Panc1 (cell line): ENCODE results near the gene NOX5. TPM values are rescaled to one million over a fixed set of nuclear protein-coding genes. Genes with fewer than 3 reads are reported as not detected.

Experiments used
- ATAC-seq: fragments of 200-7000 bp; cut with Tn5 transposase; 2 replicates; pipeline ENCODE4 v1.9.1; 2020; ENCODE audit warnings: mild to moderate bottlenecking, moderate library complexity
- BruUV-seq: library from RNA; stranded (reverse); fragments of 400-500 nt; replicated peaks from 2 replicates; lab custom pipeline; 2021; lab: Mats Ljungman, UMichigan
- CTCF ChIA-PET: fragments of 300-600 bp; sonication (Branson Sonifier 250); formaldehyde crosslinking; loops from one replicate; lab custom pipeline; 2022; ENCODE audit warnings: antibody characterized with exemption; lab: Charles Lee
- POLR2A ChIA-PET: fragments of 300-600 bp; sonication (Branson Sonifier 250); formaldehyde crosslinking; loops from one replicate; lab custom pipeline; 2022; ENCODE audit warnings: antibody characterized with exemption; lab: Charles Lee
- DNase-seq: peaks from one replicate; pipeline ENCODE4 v3.0.0-alpha.2; 2010; ENCODE audit warnings: low read depth, low spot score
- H3K27ac ChIP-seq: 2 replicates; pipeline ENCODE4 v1.5.1; 2011; ENCODE audit warnings: mild to moderate bottlenecking, low read length, inconsistent platforms
- H3K27me3 ChIP-seq: fragments of 200-500 bp; sonication (Bioruptor generic); 2 replicates; pipeline ENCODE4 v1.6.0; 2014; ENCODE audit warnings: low read length, inconsistent platforms; ENCODE audit not compliant: control insufficient read depth, insufficient read depth
- H3K36me3 ChIP-seq: fragments of 200-500 bp; sonication (Bioruptor generic); 2 replicates; pipeline ENCODE4 v1.5.1; 2014; ENCODE audit warnings: inconsistent platforms, mild to moderate bottlenecking, low read length, moderate library complexity; ENCODE audit not compliant: control insufficient read depth, insufficient read depth
- H3K4me1 ChIP-seq: 2 replicates; pipeline ENCODE4 v1.5.1; 2011; ENCODE audit warnings: inconsistent platforms, mild to moderate bottlenecking, low read length, moderate library complexity; ENCODE audit not compliant: control insufficient read depth, insufficient read depth
- H3K4me3 ChIP-seq, 2 experiments: 2 replicates each; pipeline ENCODE4 v1.5.1; 2011 to 2012; ENCODE audit warnings: low read depth in 2 of 2, low read length in 2 of 2, mild to moderate bottlenecking in 2 of 2, inconsistent platforms in 1 of 2, moderate library complexity in 1 of 2
- H3K9me3 ChIP-seq: fragments of 200-500 bp; sonication (Bioruptor generic); 2 replicates; pipeline ENCODE4 v1.5.1; 2014; ENCODE audit warnings: low read depth, mild to moderate bottlenecking, inconsistent platforms, low read length, moderate library complexity; ENCODE audit not compliant: control insufficient read depth, insufficient read depth
- POLR2AphosphoS5 ChIP-seq: IDR thresholded peaks from 2 replicates; pipeline ENCODE4 v1.6.1; 2012; ENCODE audit warnings: mild to moderate bottlenecking, low read depth, low read length, moderate library complexity
- SIN3A ChIP-seq: IDR thresholded peaks from 2 replicates; pipeline ENCODE4 v1.6.1; 2012; ENCODE audit warnings: low read depth, mild to moderate bottlenecking, low read length, moderate library complexity, borderline replicate concordance; ENCODE audit not compliant: insufficient read depth
- TCF7L2 ChIP-seq: IDR thresholded peaks from 2 replicates; pipeline ENCODE4 v1.6.1; 2011; ENCODE audit warnings: mild to moderate bottlenecking, low read depth, low read length, inconsistent platforms
- in situ Hi-C: cut with HindIII; loops from 2 replicates; pipeline ENCODE4 v1.10.0; 2016; ENCODE audit warnings: low sequenced_read_pairs, low pct_unique_long_range_greater_than_20kb
- intact Hi-C: fragments of 100-400 bp; cut with micrococcal nuclease; formaldehyde crosslinking; loops from one replicate; pipeline ENCODE4 v1.10.0; 2022; ENCODE audit not compliant: unreplicated experiment
- total RNA-seq: library from RNA; stranded (reverse); gene quantifications from one replicate; pipeline ENCODE4 v1.2.1, GENCODE V29; 2021; ENCODE audit not compliant: unreplicated experiment
- TF ChIP-seq, protein P1 (sequence below): fragments of 450-650 bp; IDR thresholded peaks from 2 replicates; pipeline ENCODE4 v1.5.1; 2017; ENCODE audit warnings: mild to moderate bottlenecking
- TF ChIP-seq, protein P2 (sequence below), 2 experiments: IDR thresholded peaks; 2 replicates each; pipeline ENCODE4 v1.6.1; 2011 to 2012; ENCODE audit warnings: low read depth in 2 of 2, control low read depth in 1 of 2, low read length in 1 of 2, mild to moderate bottlenecking in 1 of 2, moderate library complexity in 1 of 2; ENCODE audit not compliant: insufficient read depth in 1 of 2

The NOX5 gene
- total RNA-seq, 1 experiment from 2014 or later: 0.26 TPM

DNA sequence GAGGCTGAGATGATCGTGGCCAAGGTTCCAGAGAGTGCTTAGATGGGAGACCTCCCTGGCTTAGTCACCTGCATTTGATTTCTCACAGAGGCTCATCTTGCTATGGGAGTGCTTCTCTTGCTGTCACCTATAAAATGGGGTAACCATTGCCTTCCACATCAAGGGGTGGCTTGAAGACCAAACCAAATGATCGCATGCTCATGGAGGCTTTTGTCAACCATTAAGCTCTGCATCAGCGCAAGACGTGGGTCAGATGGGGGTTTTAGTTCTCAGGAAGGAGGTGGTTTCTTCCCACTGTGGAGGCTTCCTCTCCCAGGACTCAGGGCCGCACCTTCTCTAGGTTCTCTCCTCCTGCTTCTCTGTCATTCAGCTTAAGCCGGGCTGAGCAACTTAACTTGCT, 27.4 kb upstream of the NOX5 start:
- H3K9me3 ChIP-seq: no peaks in the 10 kb centered on the region
- no peak overlapping the region for H3K4me3 ChIP-seq
- ChIA-PET POLR2A (no interaction called here), CTCF (no interaction called here)
- H3K36me3 ChIP-seq: no peaks in the 10 kb centered on the region
- ATAC-seq (no peak), DNase-seq (no peak)
- no peak for TF ChIP-seq POLR2AphosphoS5
- no peak for TF ChIP-seq TCF7L2
- TF ChIP-seq, protein P1, sequence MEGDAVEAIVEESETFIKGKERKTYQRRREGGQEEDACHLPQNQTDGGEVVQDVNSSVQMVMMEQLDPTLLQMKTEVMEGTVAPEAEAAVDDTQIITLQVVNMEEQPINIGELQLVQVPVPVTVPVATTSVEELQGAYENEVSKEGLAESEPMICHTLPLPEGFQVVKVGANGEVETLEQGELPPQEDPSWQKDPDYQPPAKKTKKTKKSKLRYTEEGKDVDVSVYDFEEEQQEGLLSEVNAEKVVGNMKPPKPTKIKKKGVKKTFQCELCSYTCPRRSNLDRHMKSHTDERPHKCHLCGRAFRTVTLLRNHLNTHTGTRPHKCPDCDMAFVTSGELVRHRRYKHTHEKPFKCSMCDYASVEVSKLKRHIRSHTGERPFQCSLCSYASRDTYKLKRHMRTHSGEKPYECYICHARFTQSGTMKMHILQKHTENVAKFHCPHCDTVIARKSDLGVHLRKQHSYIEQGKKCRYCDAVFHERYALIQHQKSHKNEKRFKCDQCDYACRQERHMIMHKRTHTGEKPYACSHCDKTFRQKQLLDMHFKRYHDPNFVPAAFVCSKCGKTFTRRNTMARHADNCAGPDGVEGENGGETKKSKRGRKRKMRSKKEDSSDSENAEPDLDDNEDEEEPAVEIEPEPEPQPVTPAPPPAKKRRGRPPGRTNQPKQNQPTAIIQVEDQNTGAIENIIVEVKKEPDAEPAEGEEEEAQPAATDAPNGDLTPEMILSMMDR: no peak
- no peak for TF ChIP-seq SIN3A
- TF ChIP-seq, protein P2, sequence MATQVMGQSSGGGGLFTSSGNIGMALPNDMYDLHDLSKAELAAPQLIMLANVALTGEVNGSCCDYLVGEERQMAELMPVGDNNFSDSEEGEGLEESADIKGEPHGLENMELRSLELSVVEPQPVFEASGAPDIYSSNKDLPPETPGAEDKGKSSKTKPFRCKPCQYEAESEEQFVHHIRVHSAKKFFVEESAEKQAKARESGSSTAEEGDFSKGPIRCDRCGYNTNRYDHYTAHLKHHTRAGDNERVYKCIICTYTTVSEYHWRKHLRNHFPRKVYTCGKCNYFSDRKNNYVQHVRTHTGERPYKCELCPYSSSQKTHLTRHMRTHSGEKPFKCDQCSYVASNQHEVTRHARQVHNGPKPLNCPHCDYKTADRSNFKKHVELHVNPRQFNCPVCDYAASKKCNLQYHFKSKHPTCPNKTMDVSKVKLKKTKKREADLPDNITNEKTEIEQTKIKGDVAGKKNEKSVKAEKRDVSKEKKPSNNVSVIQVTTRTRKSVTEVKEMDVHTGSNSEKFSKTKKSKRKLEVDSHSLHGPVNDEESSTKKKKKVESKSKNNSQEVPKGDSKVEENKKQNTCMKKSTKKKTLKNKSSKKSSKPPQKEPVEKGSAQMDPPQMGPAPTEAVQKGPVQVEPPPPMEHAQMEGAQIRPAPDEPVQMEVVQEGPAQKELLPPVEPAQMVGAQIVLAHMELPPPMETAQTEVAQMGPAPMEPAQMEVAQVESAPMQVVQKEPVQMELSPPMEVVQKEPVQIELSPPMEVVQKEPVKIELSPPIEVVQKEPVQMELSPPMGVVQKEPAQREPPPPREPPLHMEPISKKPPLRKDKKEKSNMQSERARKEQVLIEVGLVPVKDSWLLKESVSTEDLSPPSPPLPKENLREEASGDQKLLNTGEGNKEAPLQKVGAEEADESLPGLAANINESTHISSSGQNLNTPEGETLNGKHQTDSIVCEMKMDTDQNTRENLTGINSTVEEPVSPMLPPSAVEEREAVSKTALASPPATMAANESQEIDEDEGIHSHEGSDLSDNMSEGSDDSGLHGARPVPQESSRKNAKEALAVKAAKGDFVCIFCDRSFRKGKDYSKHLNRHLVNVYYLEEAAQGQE (IDR thresholded peaks at IDR 0.05; ENCODE audit: insufficient read depth in 1 of 2, low read depth in 2 of 2, low read length in 1 of 2): no peak
- no peaks in the 10 kb centered on the region for H3K4me1 ChIP-seq
- in situ Hi-C loops (no loop called here), intact Hi-C loops (no loop called here)
- no peak overlapping the region for H3K27ac ChIP-seq
- BruUV-seq: no TSS peak
- peaks cover 2% of the 10 kb centered on the region for H3K27me3 ChIP-seq

DNA sequence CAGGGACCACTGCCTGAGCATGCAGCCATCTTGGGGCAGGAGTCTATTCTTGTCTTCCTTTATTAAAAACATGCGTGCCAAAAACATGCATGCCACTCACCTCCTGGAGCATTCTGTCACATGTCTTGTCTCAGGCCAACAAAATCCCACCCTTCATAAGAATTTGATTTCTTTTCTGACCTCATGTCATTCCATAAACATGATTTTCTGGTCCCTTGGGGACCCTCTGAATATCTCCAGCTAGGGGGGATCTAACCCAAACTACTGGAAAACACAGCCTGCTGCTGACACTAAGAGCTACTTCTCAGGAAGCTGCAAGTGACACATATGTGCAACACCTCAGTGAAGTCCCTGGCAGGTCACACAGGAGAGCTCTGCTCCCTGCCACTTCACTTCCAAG, 26.8 kb upstream of the NOX5 start:
- H3K27me3 ChIP-seq: peaks cover 2% of the 10 kb centered on the region
- TF ChIP-seq TCF7L2 (no peak), SIN3A (no peak), POLR2AphosphoS5 (no peak)
- TF ChIP-seq, protein P2 (IDR thresholded peaks at IDR 0.05; ENCODE audit: insufficient read depth in 1 of 2, low read depth in 2 of 2, low read length in 1 of 2): no peak
- TF ChIP-seq, protein P1: no peak
- H3K4me1 ChIP-seq: no peaks in the 10 kb centered on the region
- ChIA-PET POLR2A (no interaction called here), CTCF (no interaction called here)
- H3K9me3 ChIP-seq: no peaks in the 10 kb centered on the region
- in situ Hi-C loops (no loop called here), intact Hi-C loops (no loop called here)
- DNase-seq (no peak), ATAC-seq (no peak)
- H3K36me3 ChIP-seq: no peaks in the 10 kb centered on the region
- no peak overlapping the region for H3K27ac ChIP-seq
- no TSS peak for BruUV-seq
- no peak overlapping the region for H3K4me3 ChIP-seq
